ENCODE results near the gene TM4SF20. TPM values are rescaled to one million over a fixed set of nuclear protein-coding genes. Genes with fewer than 3 reads are reported as not detected.

TM4SF20 gene
- total RNA-seq, 6 experiments from 2014 or later, result not detected

GRCh38 chr2:227376656-227377396 is 2.3 kb downstream of the TM4SF20 start:
- H3K27ac ChIP-seq, result no peak overlapping the region

DNA sequence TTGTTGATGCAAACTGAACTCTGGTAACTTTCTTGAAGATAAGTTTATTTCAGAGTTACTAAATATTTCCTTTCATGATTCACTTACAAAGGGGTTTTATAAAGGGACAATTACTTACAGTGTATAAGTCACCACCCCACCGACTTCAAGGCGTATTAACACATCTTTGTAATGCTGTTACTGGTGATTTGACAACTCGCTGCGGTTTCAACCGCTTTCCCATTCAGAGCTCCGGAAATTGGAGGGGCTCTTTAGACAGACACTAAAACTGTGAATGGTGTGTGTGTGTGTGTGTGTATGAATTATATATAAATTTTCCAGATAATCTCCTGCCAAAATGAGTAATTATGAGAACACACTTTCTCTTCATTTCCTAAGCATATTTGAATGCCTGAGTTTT is 4.9 kb downstream of the TM4SF20 start:
- H3K9me3 ChIP-seq, result no peaks in the 10 kb centered on the region
- intact Hi-C loops (cut with DNase I), result no loop called here
- DNase-seq, result no peak
- ATAC-seq, result no peak
- WGBS (ENCODE audit: insufficient coverage, low coverage, low lambda C conversion rate, missing lambda C conversion rate), result 72% methylated on average over 6 of the region's 6 CpGs
- no peak overlapping the region for H3K4me3 ChIP-seq
- TF ChIP-seq POLR2A (IDR thresholded peaks at IDR 0.05) (no peak), CTCF (IDR thresholded peaks at IDR 0.05) (no peak)
- H3K27me3 ChIP-seq, result no peaks in the 10 kb centered on the region
- H3K36me3 ChIP-seq, result no peaks in the 10 kb centered on the region
- no peaks in the 10 kb centered on the region for H3K4me1 ChIP-seq
- no peak overlapping the region for H3K27ac ChIP-seq

More at GRCh38 chr2:227376656-227377396, 2.3 kb downstream of the TM4SF20 start:
- 60% methylated on average over 8 of the region's 9 CpGs for WGBS (ENCODE audit: insufficient coverage, low coverage, low lambda C conversion rate, missing lambda C conversion rate)
- Histone ChIP-seq H3K4me3 (no peak overlapping the region), H3K27me3 (no peaks in the 10 kb centered on the region), H3K9me3 (no peaks in the 10 kb centered on the region), H3K36me3 (no peaks in the 10 kb centered on the region), H3K4me1 (no peaks in the 10 kb centered on the region)
- DNase-seq (no peak), ATAC-seq (no peak)
- TF ChIP-seq CTCF (IDR thresholded peaks at IDR 0.05), result no peak
- TF ChIP-seq POLR2A (IDR thresholded peaks at IDR 0.05), result no peak
- intact Hi-C loops (cut with DNase I), result no loop called here

GRCh38 chr2:227373389-227373788 is 5.7 kb downstream of the TM4SF20 start:
- no peaks in the 10 kb centered on the region for H3K36me3 ChIP-seq
- no peak for ATAC-seq
- no peak for TF ChIP-seq POLR2A (IDR thresholded peaks at IDR 0.05)
- TF ChIP-seq CTCF (IDR thresholded peaks at IDR 0.05), result no peak
- no peaks in the 10 kb centered on the region for H3K4me1 ChIP-seq
- intact Hi-C loops (cut with DNase I), result no loop called here
- no peaks in the 10 kb centered on the region for H3K9me3 ChIP-seq
- no peak for DNase-seq
- 81% methylated on average over 10 of the region's 10 CpGs for WGBS (ENCODE audit: insufficient coverage, low coverage, low lambda C conversion rate, missing lambda C conversion rate)
- no peaks in the 10 kb centered on the region for H3K27me3 ChIP-seq
- no peak overlapping the region for H3K27ac ChIP-seq
- no peak overlapping the region for H3K4me3 ChIP-seq

GRCh38 chr2:227370791-227371312 is 8.3 kb downstream of the TM4SF20 start:
- DNase-seq, result no peak
- 44% methylated on average over 9 of the region's 9 CpGs for WGBS (ENCODE audit: insufficient coverage, low coverage, low lambda C conversion rate, missing lambda C conversion rate)
- Histone ChIP-seq H3K27me3 (no peaks in the 10 kb centered on the region), H3K9me3 (no peaks in the 10 kb centered on the region), H3K4me3 (no peak overlapping the region), H3K36me3 (no peaks in the 10 kb centered on the region), H3K4me1 (no peaks in the 10 kb centered on the region), H3K27ac (peak overlapping the region in 1 of 3 donors; percentile 47)
- TF ChIP-seq CTCF (IDR thresholded peaks at IDR 0.05), result no peak
- TF ChIP-seq POLR2A (IDR thresholded peaks at IDR 0.05), result no peak
- peak; percentile 70 to 82 (median 77) for ATAC-seq
- intact Hi-C loops (cut with DNase I), result no loop called here
